H1 (cell line): ENCODE measurements around the gene ATP9B. TPM values are rescaled to one million over a fixed set of nuclear protein-coding genes. Genes with fewer than 3 reads are reported as not detected.

Experiments used
- CTCF ChIA-PET: fragments of 300-600 bp; sonication (Branson Sonifier 250); formaldehyde crosslinking; loops from one replicate; lab custom pipeline; 2021; ENCODE audit not compliant: partially characterized antibody; lab: Charles Lee
- POLR2A ChIA-PET: fragments of 300-600 bp; sonication (Branson Sonifier 250); formaldehyde crosslinking; loops from one replicate; lab custom pipeline; 2021; ENCODE audit warnings: inconsistent platforms; ENCODE audit not compliant: partially characterized antibody; lab: Charles Lee
- DNase-seq, 2 experiments: peaks; one replicate each; pipeline versions ENCODE4 v3.0.0 to v3.0.0-alpha.2; 2010 to 2022; ENCODE audit warnings: low spot score in 2 of 2, low read depth in 1 of 2, mixed read lengths in 1 of 2
- FAIRE-seq: peaks from 2 replicates; lab custom pipeline; 2011; peaks lifted over from hg19 to GRCh38; lab: Jason Lieb, UNC
- H2AFZ ChIP-seq: 2 replicates; pipeline ENCODE4 v1.8.1; 2012; ENCODE audit warnings: low read length, inconsistent platforms
- H2AK5ac ChIP-seq: 2 replicates; pipeline ENCODE4 v1.6.1; 2013; ENCODE audit warnings: low read depth, low read length
- H2BK120ac ChIP-seq: replicated peaks from 2 replicates; pipeline ENCODE3; 2013; ENCODE audit warnings: low read depth, low read length, inconsistent platforms
- H2BK12ac ChIP-seq: 2 replicates; pipeline ENCODE4 v1.6.1; 2013; ENCODE audit warnings: low read depth, low read length
- H2BK15ac ChIP-seq: 2 replicates; pipeline ENCODE4 v1.6.1; 2013; ENCODE audit warnings: low read length
- H2BK20ac ChIP-seq: 2 replicates; pipeline ENCODE4 v1.6.1; 2013; ENCODE audit warnings: low read length
- H2BK5ac ChIP-seq: 2 replicates; pipeline ENCODE4 v1.6.1; 2013; ENCODE audit warnings: low read depth, low read length
- H3K14ac ChIP-seq: 2 replicates; pipeline ENCODE4 v1.6.1; 2013; ENCODE audit warnings: inconsistent platforms; ENCODE audit not compliant: insufficient read length
- H3K18ac ChIP-seq: 2 replicates; pipeline ENCODE4 v1.6.1; 2013; ENCODE audit warnings: low read length; ENCODE audit errors: extremely low read depth
- H3K23ac ChIP-seq: 2 replicates; pipeline ENCODE4 v1.6.1; 2013; ENCODE audit warnings: inconsistent platforms; ENCODE audit not compliant: insufficient read length
- H3K23me2 ChIP-seq: 2 replicates; pipeline ENCODE4 v1.6.1; 2013; ENCODE audit warnings: low read depth, low read length
- H3K27ac ChIP-seq: 2 replicates; pipeline ENCODE4 v1.6.1; 2011; ENCODE audit warnings: low read depth, low read length, inconsistent platforms
- H3K27me3 ChIP-seq, 4 experiments: replicated peaks in 1 of 4; 1 replicate in 1 of 4; 2 replicates in 3 of 4; pipeline versions ENCODE4 v1.6.1 to v1.8.1; 2011 to 2013; ENCODE audit warnings: low read length in 3 of 4, mild to moderate bottlenecking in 3 of 4, inconsistent platforms in 2 of 4, mixed read lengths in 2 of 4, moderate library complexity in 1 of 4; ENCODE audit not compliant: control insufficient read depth in 3 of 4, insufficient read depth in 3 of 4; ENCODE audit errors: extremely low read depth in 1 of 4
- H3K36me3 ChIP-seq, 4 experiments: 2 replicates each; pipeline versions ENCODE4 v1.6.1 to v1.8.1; 2011 to 2013; ENCODE audit warnings: mild to moderate bottlenecking in 4 of 4, low read length in 3 of 4, moderate library complexity in 2 of 4, control low read depth in 1 of 4, inconsistent platforms in 1 of 4; ENCODE audit not compliant: insufficient read depth in 4 of 4, control insufficient read depth in 2 of 4
- H3K4ac ChIP-seq: replicated peaks from 2 replicates; pipeline ENCODE3; 2013; ENCODE audit warnings: low read length, low read depth, mixed read lengths, inconsistent platforms; ENCODE audit not compliant: insufficient read length
- H3K4me1 ChIP-seq, 4 experiments: replicated peaks in 1 of 4; 1 replicate in 1 of 4; 2 replicates in 3 of 4; pipeline versions ENCODE4 v1.6.1 to v1.8.1; 2011 to 2013; ENCODE audit warnings: low read length in 3 of 4, inconsistent platforms in 2 of 4, mixed read lengths in 1 of 4; ENCODE audit not compliant: insufficient read depth in 4 of 4, control insufficient read depth in 3 of 4
- H3K4me2 ChIP-seq, 2 experiments: 2 replicates each; pipeline versions ENCODE4 v1.6.1 to v1.8.1; 2011 to 2013; ENCODE audit warnings: low read depth in 2 of 2, low read length in 2 of 2, control low read depth in 1 of 2, inconsistent platforms in 1 of 2, mild to moderate bottlenecking in 1 of 2; ENCODE audit not compliant: insufficient read depth in 1 of 2
- H3K4me3 ChIP-seq, 4 experiments: fragments of 200-600, 300-600 bp in 1 of 4; sonication (generic), shearing (Covaris generic), sonication (Bioruptor Twin) in 1 of 4; 2 replicates each; pipeline versions ENCODE4 v1.5.1 to v1.8.1; 2011 to 2016; ENCODE audit warnings: low read length in 4 of 4, low read depth in 3 of 4, control low read depth in 2 of 4, inconsistent platforms in 2 of 4, mild to moderate bottlenecking in 2 of 4, mixed read lengths in 1 of 4, moderate library complexity in 1 of 4; ENCODE audit not compliant: insufficient read depth in 2 of 4; ENCODE audit errors: extremely low read depth in 1 of 4
- H3K56ac ChIP-seq: replicated peaks from 2 replicates; pipeline ENCODE3; 2013; ENCODE audit warnings: low read depth, mild to moderate bottlenecking, mixed read lengths, low read length, inconsistent platforms; ENCODE audit not compliant: insufficient read length
- H3K79me1 ChIP-seq: 2 replicates; pipeline ENCODE4 v1.6.1; 2013; ENCODE audit warnings: low read depth, low read length, control low read depth
- H3K79me2 ChIP-seq, 2 experiments: 2 replicates each; pipeline versions ENCODE4 v1.6.1 to v1.8.1; 2012 to 2013; ENCODE audit warnings: low read length in 2 of 2, mild to moderate bottlenecking in 2 of 2, inconsistent platforms in 1 of 2; ENCODE audit not compliant: insufficient read depth in 2 of 2, control insufficient read depth in 1 of 2
- H3K9ac ChIP-seq, 4 experiments: replicated peaks in 1 of 4; 1 replicate in 1 of 4; 2 replicates in 3 of 4; pipeline versions ENCODE4 v1.6.1 to v1.8.1; 2011 to 2013; ENCODE audit warnings: low read depth in 3 of 4, low read length in 3 of 4, control low read depth in 2 of 4, mild to moderate bottlenecking in 2 of 4, moderate library complexity in 2 of 4, inconsistent platforms in 1 of 4; ENCODE audit errors: extremely low read depth in 1 of 4
- H3K9me3 ChIP-seq, 2 experiments: 2 replicates each; pipeline versions ENCODE4 v1.6.1 to v1.8.1; 2012 to 2013; ENCODE audit warnings: mild to moderate bottlenecking in 2 of 2, moderate library complexity in 2 of 2, control low read depth in 1 of 2, inconsistent platforms in 1 of 2, low read depth in 1 of 2, low read length in 1 of 2, mixed read lengths in 1 of 2; ENCODE audit not compliant: insufficient read depth in 2 of 2
- H4K20me1 ChIP-seq, 2 experiments: replicated peaks in 1 of 2; 2 replicates each; pipeline versions ENCODE3 to v1.8.1; 2011 to 2013; ENCODE audit warnings: inconsistent platforms in 2 of 2, low read length in 2 of 2, mild to moderate bottlenecking in 1 of 2; ENCODE audit not compliant: insufficient read depth in 2 of 2, control insufficient read depth in 1 of 2
- H4K5ac ChIP-seq: 2 replicates; pipeline ENCODE4 v1.6.1; 2013; ENCODE audit warnings: low read length, low read depth, mixed read lengths, inconsistent platforms; ENCODE audit not compliant: insufficient read length
- H4K8ac ChIP-seq: 2 replicates; pipeline ENCODE4 v1.8.0; 2013; ENCODE audit warnings: mild to moderate bottlenecking, moderate library complexity, low read length, inconsistent platforms; ENCODE audit not compliant: insufficient read depth; ENCODE audit errors: extremely low read depth
- H4K91ac ChIP-seq: replicated peaks from 2 replicates; pipeline ENCODE3; 2013; ENCODE audit warnings: low read length, mixed read lengths, inconsistent platforms; ENCODE audit not compliant: insufficient read length
- CHD1 ChIP-seq: IDR thresholded peaks from 2 replicates; pipeline ENCODE4 v1.6.1; 2012; ENCODE audit warnings: low read depth, low read length, improper control_type of control experiment
- GABPA ChIP-seq: IDR thresholded peaks from 2 replicates; pipeline ENCODE4 v1.6.1; 2011; ENCODE audit warnings: mild to moderate bottlenecking, low read length, moderate library complexity, borderline replicate concordance; ENCODE audit not compliant: insufficient read depth
- HDAC6 ChIP-seq: IDR thresholded peaks from one replicate; pipeline ENCODE4 v1.7.1; 2012; ENCODE audit warnings: low read depth, mild to moderate bottlenecking, inconsistent platforms, low read length, moderate library complexity
- KDM4A ChIP-seq: IDR thresholded peaks from one replicate; pipeline ENCODE4 v1.7.1; 2012; ENCODE audit warnings: low read depth, mild to moderate bottlenecking, moderate library complexity, low read length, inconsistent platforms; ENCODE audit not compliant: severe bottlenecking
- KDM5A ChIP-seq: fragments of 200-600 bp; IDR thresholded peaks from 2 replicates; pipeline ENCODE4 v1.7.1; 2012; ENCODE audit warnings: mild to moderate bottlenecking, low read length, inconsistent platforms, mixed read lengths
- MAX ChIP-seq: IDR thresholded peaks from 2 replicates; pipeline ENCODE4 v1.6.1; 2012; ENCODE audit warnings: inconsistent platforms
- NANOG ChIP-seq: IDR thresholded peaks from 2 replicates; pipeline ENCODE4 v1.6.1; 2011; ENCODE audit warnings: low read length, low read depth, mild to moderate bottlenecking, inconsistent platforms; ENCODE audit not compliant: insufficient read depth, poor library complexity, severe bottlenecking
- POLR2A ChIP-seq, 2 experiments: IDR thresholded peaks; 1 replicate in 1 of 2; 2 replicates in 1 of 2; pipeline ENCODE4 v1.6.1; 2011; ENCODE audit warnings: low read depth in 2 of 2, low read length in 2 of 2, mild to moderate bottlenecking in 2 of 2; ENCODE audit errors: control extremely low read depth in 1 of 2
- SAP30 ChIP-seq: fragments of 300-600 bp; sonication (generic); IDR thresholded peaks from 2 replicates; pipeline ENCODE4 v1.7.1; 2012; ENCODE audit warnings: low read length, moderate library complexity, mild to moderate bottlenecking, inconsistent platforms; ENCODE audit not compliant: insufficient read depth, insufficient replicate concordance
- SP4 ChIP-seq: IDR thresholded peaks from 2 replicates; pipeline ENCODE4 v1.6.1; 2012; ENCODE audit warnings: low read length, inconsistent platforms
- TEAD4 ChIP-seq: IDR thresholded peaks from 2 replicates; pipeline ENCODE4 v1.6.1; 2012; ENCODE audit warnings: low read depth, low read length, inconsistent platforms, mixed read lengths
- WGBS, 2 experiments: shearing (Covaris generic) in 1 of 2; methylation state at CpG; one replicate each; pipeline versions ENCODE4 v1.1.6 to v1.1.7; 2013 to 2015; ENCODE audit warnings: low lambda C conversion rate in 2 of 2, mixed read lengths in 2 of 2, inconsistent platforms in 1 of 2, low coverage in 1 of 2, missing lambda C conversion rate in 1 of 2; ENCODE audit not compliant: insufficient replicate concordance in 2 of 2, insufficient coverage in 1 of 2, insufficient read length in 1 of 2; ENCODE audit errors: extremely low coverage in 1 of 2, missing lambda C conversion rate in 1 of 2; 5-methylcytosine and 5-hydroxymethylcytosine counted together
- polyA plus RNA-seq, 7 experiments: library from polyadenylated mRNA; depleted of rRNA in 3 of 7; stranded (reverse) in 5 of 7; unstranded in 2 of 7; fragments of >200 nt in 5 of 7; fragments of 200-250 nt in 2 of 7; gene quantifications; 1 replicate in 5 of 7; 2 replicates in 1 of 7; 4 replicates in 1 of 7; pipeline versions ENCODE4 v1.2.1 to v1.2.3, GENCODE V29; 2011 to 2013; ENCODE audit warnings: missing spikeins in 2 of 7, mixed read lengths in 2 of 7
- total RNA-seq: library from RNA; stranded (reverse); fragmentation: NEBNext Ultra II Directional; extraction: Animal tissue kit (Norgen Biotek cat#: 25700); gene quantifications from 2 replicates; pipeline ENCODE4 v1.2.1, GENCODE V29; 2021
- TF ChIP-seq, protein P1 (sequence below), 3 experiments: IDR thresholded peaks; 1 replicate in 2 of 3; 2 replicates in 1 of 3; pipeline versions ENCODE4 v1.5.1 to v1.6.1; 2011; ENCODE audit warnings: low read length in 3 of 3, mild to moderate bottlenecking in 3 of 3, inconsistent platforms in 2 of 3, low read depth in 1 of 3, moderate library complexity in 1 of 3; ENCODE audit not compliant: insufficient read depth in 1 of 3; ENCODE audit errors: control extremely low read depth in 1 of 3

The ATP9B gene
- total and polyA plus RNA-seq, 2 of the 8 experiments (the other 6 are each of a cell fraction or from before 2014, with no cell fraction given): 15.1 to 21.7 TPM

DNA sequence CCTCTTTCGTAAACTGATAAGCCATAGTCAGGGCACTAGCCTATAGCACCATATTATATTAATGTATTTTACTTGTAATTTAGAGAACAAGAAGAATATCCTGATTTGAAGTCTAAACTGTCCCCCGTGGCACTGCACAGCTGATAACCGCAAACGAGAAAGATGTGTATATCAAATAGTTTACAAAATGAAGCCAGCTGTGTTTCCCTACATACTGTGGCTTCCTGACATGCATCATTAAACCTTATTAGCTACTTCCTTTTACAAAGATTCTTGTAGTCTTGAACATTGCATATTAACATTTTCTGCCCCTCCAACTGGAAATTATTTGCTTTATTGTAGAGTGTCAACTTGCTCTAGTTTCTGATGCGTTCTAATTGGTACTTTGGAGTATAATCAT lies 173.1 kb downstream of the ATP9B start:
- no peak overlapping the region for H2BK20ac ChIP-seq
- no peak overlapping the region for H3K4ac ChIP-seq
- H2AFZ ChIP-seq: no peak overlapping the region
- H2BK120ac ChIP-seq: no peak overlapping the region
- H3K18ac ChIP-seq: no peak overlapping the region
- H3K14ac ChIP-seq: no peak overlapping the region
- H2BK5ac ChIP-seq: no peak overlapping the region
- H3K9ac ChIP-seq: no peak overlapping the region
- ChIA-PET CTCF (no interaction called here), POLR2A (no interaction called here)
- H2AK5ac ChIP-seq: no peak overlapping the region
- H3K23me2 ChIP-seq: no peaks in the 10 kb centered on the region
- no peak overlapping the region for H2BK15ac ChIP-seq
- no peak overlapping the region for H4K5ac ChIP-seq
- H3K9me3 ChIP-seq: no peaks in the 10 kb centered on the region
- peaks cover 0 to 2% (median 0%) of the 10 kb centered on the region in 4 experiments; a peak in 3 of 7 replicates for H3K4me1 ChIP-seq
- H3K23ac ChIP-seq: no peak overlapping the region
- no peaks in the 10 kb centered on the region for H3K79me2 ChIP-seq
- no peaks in the 10 kb centered on the region for H4K20me1 ChIP-seq
- WGBS, 2 experiments: 92% methylated on average over 5 of the region's 5 CpGs; no CpG with 5 or more reads in 1 of the 2 experiments
- no peak overlapping the region for H3K4me3 ChIP-seq
- H2BK12ac ChIP-seq: no peak overlapping the region
- H3K4me2 ChIP-seq: no peak overlapping the region
- H4K8ac ChIP-seq: no peak overlapping the region
- H3K27me3 ChIP-seq: no peaks in the 10 kb centered on the region
- FAIRE-seq (no peak), DNase-seq (no peak)
- no peak overlapping the region for H3K56ac ChIP-seq
- H3K36me3 ChIP-seq: no peaks in the 10 kb centered on the region
- H4K91ac ChIP-seq: no peak overlapping the region
- H3K79me1 ChIP-seq: no peaks in the 10 kb centered on the region
- H3K27ac ChIP-seq: no peak overlapping the region
- TF ChIP-seq CHD1 (no peak), KDM5A (no peak), SAP30 (no peak), GABPA (no peak), HDAC6 (no peak), SP4 (no peak), MAX (no peak), KDM4A (no peak), TEAD4 (no peak), POLR2A (IDR thresholded peaks at IDR 0.05; ENCODE audit: control extremely low read depth in 1 of 2, low read depth in 2 of 2, low read length in 2 of 2) (no peak), NANOG (no peak)
- TF ChIP-seq, protein P1, sequence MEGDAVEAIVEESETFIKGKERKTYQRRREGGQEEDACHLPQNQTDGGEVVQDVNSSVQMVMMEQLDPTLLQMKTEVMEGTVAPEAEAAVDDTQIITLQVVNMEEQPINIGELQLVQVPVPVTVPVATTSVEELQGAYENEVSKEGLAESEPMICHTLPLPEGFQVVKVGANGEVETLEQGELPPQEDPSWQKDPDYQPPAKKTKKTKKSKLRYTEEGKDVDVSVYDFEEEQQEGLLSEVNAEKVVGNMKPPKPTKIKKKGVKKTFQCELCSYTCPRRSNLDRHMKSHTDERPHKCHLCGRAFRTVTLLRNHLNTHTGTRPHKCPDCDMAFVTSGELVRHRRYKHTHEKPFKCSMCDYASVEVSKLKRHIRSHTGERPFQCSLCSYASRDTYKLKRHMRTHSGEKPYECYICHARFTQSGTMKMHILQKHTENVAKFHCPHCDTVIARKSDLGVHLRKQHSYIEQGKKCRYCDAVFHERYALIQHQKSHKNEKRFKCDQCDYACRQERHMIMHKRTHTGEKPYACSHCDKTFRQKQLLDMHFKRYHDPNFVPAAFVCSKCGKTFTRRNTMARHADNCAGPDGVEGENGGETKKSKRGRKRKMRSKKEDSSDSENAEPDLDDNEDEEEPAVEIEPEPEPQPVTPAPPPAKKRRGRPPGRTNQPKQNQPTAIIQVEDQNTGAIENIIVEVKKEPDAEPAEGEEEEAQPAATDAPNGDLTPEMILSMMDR (IDR thresholded peaks at IDR 0.05; ENCODE audit: control extremely low read depth in 1 of 3, insufficient read depth in 1 of 3, low read depth in 1 of 3, low read length in 3 of 3): no peak
